Chondrocyte (in vitro differentiated cells): ENCODE measurements around the gene IFT22. TPM values are rescaled to one million over a fixed set of nuclear protein-coding genes. Genes with fewer than 3 reads are reported as not detected.
"Not testable (repeated sequence)": the region's sequence is repeated elsewhere in the genome, so short reads cannot be mapped to it uniquely, and the experiment has no call there.

ENCODE experiments used
- DNase-seq: peaks from one replicate; pipeline ENCODE4 v3.0.0; 2021; ENCODE audit warnings: mixed read lengths, low spot score
- H3K27ac Mint-ChIP-seq: one replicate; pipeline ENCODE4 v1.8.0; 2021; ENCODE audit warnings: mild to moderate bottlenecking, moderate library complexity, mixed read lengths; ENCODE audit not compliant: unreplicated experiment
- H3K27me3 Mint-ChIP-seq: 2 replicates; pipeline ENCODE4 v1.8.0; 2021; ENCODE audit warnings: low read depth, mixed read lengths
- H3K36me3 Mint-ChIP-seq: 2 replicates; pipeline ENCODE4 v1.8.0; 2021; ENCODE audit warnings: low read depth, mixed read lengths
- H3K4me1 Mint-ChIP-seq: 2 replicates; pipeline ENCODE4 v1.8.0; 2021; ENCODE audit warnings: low read depth, mild to moderate bottlenecking, mixed read lengths
- H3K4me3 Mint-ChIP-seq: one replicate; pipeline ENCODE4 v1.8.0; 2021; ENCODE audit warnings: mild to moderate bottlenecking, moderate library complexity, mixed read lengths; ENCODE audit not compliant: unreplicated experiment
- H3K9me3 Mint-ChIP-seq: 2 replicates; pipeline ENCODE4 v1.8.0; 2021; ENCODE audit warnings: low read depth, mixed read lengths
- CTCF ChIP-seq: fragments of 200-600 bp; sonication (generic); IDR thresholded peaks from 2 replicates; pipeline ENCODE4 v1.5.0; 2021; ENCODE audit warnings: antibody characterized with exemption, mild to moderate bottlenecking, moderate library complexity
- total RNA-seq: library from RNA; stranded (reverse); gene quantifications from 3 replicates; pipeline ENCODE4 v1.2.1, GENCODE V29; 2021

Gene IFT22
- total RNA-seq, 1 donor from 2014 or later, result 24.3 TPM

GRCh38 chr7:101299511-101300464 lies 21.8 kb downstream of the IFT22 start:
- H3K9me3 Mint-ChIP-seq, result peaks cover 18% of the 10 kb centered on the region
- peaks cover 7% of the 10 kb centered on the region for H3K4me1 Mint-ChIP-seq
- peaks cover 40% of the 10 kb centered on the region for H3K27me3 Mint-ChIP-seq
- H3K27ac Mint-ChIP-seq, result no peak overlapping the region
- H3K4me3 Mint-ChIP-seq, result no peak overlapping the region
- TF ChIP-seq CTCF, result peak; percentile 38
- no peak for DNase-seq
- peaks cover 16% of the 10 kb centered on the region for H3K36me3 Mint-ChIP-seq

GRCh38 chr7:101294832-101295121 lies 26.8 kb downstream of the IFT22 start:
- no peak for DNase-seq
- Mint-ChIP-seq H3K27me3 (peaks cover 31% of the 10 kb centered on the region), H3K4me3 (no peak overlapping the region), H3K27ac (no peak overlapping the region), H3K36me3 (no peaks in the 10 kb centered on the region), H3K4me1 (peaks cover 3% of the 10 kb centered on the region), H3K9me3 (no peaks in the 10 kb centered on the region)
- no peak for TF ChIP-seq CTCF

GRCh38 chr7:101294039-101294831 lies 27.4 kb downstream of the IFT22 start:
- Mint-ChIP-seq H3K9me3 (no peaks in the 10 kb centered on the region), H3K4me1 (no peaks in the 10 kb centered on the region), H3K4me3 (no peak overlapping the region), H3K27me3 (peaks cover 30% of the 10 kb centered on the region), H3K27ac (no peak overlapping the region), H3K36me3 (no peaks in the 10 kb centered on the region)
- TF ChIP-seq CTCF, result no peak
- DNase-seq, result no peak

GRCh38 chr7:101293069-101294021 lies 28.3 kb downstream of the IFT22 start:
- H3K27me3 Mint-ChIP-seq, result peaks cover 35% of the 10 kb centered on the region
- H3K36me3 Mint-ChIP-seq, H3K27ac Mint-ChIP-seq, H3K4me1 Mint-ChIP-seq, H3K4me3 Mint-ChIP-seq, H3K9me3 Mint-ChIP-seq, DNase-seq: not testable (repeated sequence)

GRCh38 chr7:101292566-101292965 lies 29.0 kb downstream of the IFT22 start:
- H3K4me3 Mint-ChIP-seq, H3K27ac Mint-ChIP-seq, H3K4me1 Mint-ChIP-seq, DNase-seq, H3K9me3 Mint-ChIP-seq, H3K36me3 Mint-ChIP-seq: not testable (repeated sequence)
- peaks cover 36% of the 10 kb centered on the region for H3K27me3 Mint-ChIP-seq
